GM08714 (cell line): ENCODE measurements around the gene TMEM53.
A peak's percentile ranks its signal among the peaks of the same experiment; 100 is the strongest.

Experiments
- H3K4me3 ChIP-seq: fragments of 200-500 bp; sonication (Bioruptor generic); 2 replicates; pipeline ENCODE4 v1.5.1; 2014; ENCODE audit warnings: mild to moderate bottlenecking, low read length, inconsistent platforms
- ZNF274 ChIP-seq: IDR thresholded peaks from 2 replicates; pipeline ENCODE4 v1.6.1; 2012; ENCODE audit warnings: mild to moderate bottlenecking, low read depth, low read length

TMEM53 gene

DNA sequence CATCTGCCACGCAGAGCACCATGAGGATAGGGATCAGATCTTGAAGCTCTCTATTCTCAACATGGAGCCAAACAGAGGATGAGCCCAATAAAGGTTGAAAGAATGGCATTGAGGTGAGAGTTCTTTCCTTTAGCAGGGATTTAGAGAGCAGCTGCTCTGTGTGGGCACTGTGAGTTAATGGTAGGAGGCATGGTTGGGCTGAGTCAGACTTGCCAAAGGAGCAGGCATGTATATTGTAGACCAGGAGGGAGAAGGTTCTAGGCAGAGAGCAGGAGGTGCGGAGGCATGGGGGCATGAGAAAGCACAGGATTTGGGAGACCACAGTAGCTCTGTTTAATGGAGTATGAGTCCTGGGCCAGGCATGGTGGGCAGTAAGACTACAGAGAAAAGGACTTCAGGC lies 32.0 kb downstream of the TMEM53 start:
- TF ChIP-seq ZNF274, result no peak
- H3K4me3 ChIP-seq, result no peak overlapping the region

DNA sequence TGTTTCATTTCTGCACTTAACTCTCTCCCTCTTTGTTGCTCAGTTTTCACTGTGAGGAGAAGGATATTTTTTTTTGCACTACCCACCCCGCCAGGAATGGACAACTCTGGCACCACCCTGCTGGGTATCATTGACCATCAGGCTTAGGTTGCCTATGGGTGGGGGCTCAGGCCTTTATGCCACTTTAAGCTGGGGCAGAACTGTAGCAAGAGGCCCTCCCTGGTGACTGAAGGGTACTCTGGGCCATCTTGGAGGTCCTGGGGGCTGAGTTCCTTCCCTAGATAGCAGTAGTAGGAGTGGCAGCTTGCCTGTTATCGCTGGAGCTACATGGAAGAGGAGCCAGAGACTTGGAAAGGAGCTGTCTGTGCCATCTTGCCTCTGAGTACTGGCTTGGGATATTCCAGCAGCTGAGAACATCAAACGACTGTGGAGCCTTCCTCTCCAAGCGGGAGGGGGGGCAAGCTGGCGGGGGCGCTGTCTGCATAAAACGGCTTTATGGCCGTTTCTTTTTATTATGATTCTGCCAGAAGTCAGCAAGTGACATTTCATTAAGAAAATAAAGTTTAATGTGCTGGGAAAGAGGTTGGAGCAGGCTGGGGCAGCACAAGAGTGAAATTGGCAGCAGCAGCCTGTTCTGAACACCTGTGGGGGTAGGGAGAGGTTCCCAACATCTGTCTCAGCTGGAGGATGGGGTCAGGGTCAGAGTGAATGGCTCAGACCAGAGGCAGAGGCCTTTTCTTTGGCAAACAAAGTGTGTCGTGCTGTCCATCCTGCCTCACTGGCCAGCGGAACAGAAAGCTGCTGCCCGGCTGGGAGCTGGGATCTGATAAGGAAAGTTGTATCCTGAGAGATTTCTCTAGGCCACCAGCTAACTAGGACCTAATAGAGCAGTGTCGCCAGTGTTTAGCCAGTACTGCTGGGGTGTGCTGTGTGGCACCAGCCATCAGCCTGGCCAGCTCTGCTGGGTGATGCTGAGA lies 32.9 kb downstream of the TMEM53 start:
- TF ChIP-seq ZNF274, result no peak
- no peak overlapping the region for H3K4me3 ChIP-seq

DNA sequence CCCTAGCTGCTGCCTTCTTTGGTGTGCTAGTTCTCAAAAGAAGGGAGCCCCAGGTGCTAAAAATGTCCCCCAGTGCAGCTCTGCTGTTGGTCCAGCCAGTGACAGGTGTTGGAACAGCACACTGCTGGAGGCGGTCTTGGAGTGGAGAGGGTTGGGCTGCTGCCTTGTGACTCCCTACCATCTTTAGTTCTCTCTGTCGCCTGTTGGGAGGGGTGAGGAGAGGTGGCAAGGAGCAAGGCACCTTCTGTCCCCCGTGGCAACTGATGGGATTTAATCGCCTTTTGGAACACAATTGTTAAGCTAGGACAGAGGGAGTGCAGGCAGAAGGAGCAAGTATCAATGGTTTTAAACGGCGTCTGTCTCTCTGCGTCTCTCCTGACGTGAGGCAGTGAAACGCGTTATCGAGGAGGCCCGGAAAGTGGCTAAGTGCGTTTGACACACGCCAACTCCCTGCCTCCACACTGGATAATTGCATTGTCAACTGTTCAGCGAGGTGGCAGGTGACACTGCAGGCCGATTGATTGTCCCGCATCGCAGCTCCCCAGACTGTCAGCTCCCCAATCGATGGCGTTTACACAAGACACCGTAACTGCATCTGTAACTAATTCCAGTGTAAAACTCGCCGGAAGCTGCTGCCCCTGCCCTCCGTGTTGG lies 34.0 kb downstream of the TMEM53 start:
- TF ChIP-seq ZNF274, result no peak
- H3K4me3 ChIP-seq, result no peak overlapping the region

DNA sequence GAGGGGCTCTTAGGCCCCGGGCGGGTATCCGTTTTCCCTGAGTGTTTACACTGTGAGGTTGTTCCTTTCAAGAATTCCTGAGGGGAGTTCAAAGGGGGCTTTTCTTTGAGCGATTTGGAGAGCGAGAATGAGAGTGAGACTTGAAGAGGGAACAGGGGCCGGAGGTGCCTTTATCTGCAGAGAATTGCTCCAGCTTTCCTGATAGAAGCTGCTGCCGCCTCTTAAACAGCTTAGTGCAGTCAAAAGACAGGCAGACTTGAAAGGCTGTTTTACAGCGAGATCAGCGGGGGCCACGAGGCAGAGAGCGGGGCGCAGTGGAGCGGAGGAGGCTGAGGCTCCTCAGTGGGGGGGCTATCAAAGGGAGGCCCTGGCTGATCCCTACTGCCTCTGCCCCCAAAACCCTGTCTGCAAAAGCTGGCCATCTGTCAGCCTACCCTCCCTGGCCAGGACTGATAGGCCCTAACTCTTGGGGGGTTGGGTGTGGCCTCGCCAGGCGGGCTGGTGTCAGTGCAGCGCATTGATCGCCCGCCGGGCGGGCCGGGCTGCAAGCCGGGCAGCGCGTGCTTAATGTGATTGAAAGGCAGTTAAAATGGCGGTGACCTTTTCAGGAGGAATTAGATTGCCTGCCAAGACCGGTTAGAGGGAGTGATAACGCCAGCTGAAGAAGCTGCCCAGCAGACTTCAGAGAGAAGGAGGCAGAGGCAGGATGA lies 36.4 kb downstream of the TMEM53 start:
- no peak for TF ChIP-seq ZNF274

DNA sequence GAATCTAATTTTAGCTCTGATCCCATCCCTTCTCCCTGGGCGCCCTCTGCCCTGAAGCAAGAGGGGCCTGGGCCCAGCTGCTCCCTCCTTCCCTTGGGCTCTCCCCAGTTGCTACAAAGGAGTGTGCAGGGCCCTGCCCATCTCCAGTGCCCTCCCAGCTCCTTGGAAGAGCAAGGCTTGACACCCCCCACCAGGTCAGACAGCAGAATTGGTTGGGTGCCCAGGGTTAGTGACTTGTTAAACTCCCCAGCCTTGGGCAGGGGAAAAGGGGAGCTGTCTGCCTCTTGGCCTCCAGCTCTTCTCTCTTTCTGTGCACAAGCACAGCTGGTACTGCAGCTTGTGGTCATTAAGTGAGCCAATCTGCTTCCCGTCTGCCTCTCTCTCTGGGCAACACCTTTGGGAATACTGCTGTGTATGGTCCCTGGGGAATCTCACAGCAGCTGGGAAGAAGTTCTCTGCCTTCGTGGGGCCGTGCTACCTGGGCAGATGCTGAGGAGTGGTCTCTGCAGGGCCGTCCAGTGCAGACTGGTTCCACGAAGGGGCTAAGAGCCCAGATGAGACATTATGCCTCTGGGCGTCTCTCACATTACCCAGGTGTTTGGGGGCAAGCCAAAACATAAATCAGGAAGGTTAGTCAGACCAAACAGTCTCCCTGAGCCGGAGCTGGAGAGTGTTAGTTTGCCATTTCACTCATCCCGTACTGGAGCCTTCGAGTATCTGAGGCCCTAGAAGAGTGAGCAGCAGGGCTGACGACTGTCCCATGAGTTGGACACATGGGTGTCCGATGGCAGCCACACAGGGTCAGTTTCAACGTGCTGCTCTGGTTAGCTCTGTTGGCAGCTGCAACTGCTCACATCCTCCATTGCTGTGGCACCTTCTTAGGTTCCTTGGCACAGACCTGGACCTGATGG lies 37.3 kb downstream of the TMEM53 start:
- no peak for TF ChIP-seq ZNF274
- no peak overlapping the region for H3K4me3 ChIP-seq

More for the DNA sequence above, 36.4 kb downstream of the TMEM53 start:
- no peak overlapping the region for H3K4me3 ChIP-seq

DNA sequence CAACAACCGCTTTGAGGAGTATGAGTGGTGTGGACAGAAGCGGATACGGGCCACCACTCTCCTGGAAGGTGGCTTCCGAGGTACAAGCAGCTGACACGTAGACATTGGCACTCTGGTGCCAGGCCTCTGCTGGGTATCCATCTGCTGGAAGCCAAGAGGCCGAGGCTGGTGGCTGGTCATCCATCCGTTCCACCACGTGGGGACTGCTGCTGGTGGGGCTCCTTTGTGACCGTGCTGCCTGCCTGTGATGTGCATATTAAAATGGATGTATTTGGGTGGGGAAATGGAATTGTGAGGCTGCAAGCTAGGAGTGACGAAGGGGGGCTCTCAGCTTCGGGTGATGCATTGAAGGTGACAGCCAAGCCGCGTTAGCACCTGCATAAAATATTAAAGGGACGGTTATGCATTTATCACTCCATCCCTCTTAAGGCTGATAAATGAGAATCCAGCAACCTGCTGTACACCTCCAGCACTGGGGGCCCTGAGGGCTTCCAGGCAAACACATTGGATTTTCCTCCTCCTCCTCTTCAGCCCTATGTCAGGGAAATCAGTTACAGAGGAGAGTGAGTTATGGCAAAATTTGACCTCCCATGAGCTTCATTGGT lies 38.1 kb downstream of the TMEM53 start:
- no peak overlapping the region for H3K4me3 ChIP-seq
- TF ChIP-seq ZNF274, result no peak

DNA sequence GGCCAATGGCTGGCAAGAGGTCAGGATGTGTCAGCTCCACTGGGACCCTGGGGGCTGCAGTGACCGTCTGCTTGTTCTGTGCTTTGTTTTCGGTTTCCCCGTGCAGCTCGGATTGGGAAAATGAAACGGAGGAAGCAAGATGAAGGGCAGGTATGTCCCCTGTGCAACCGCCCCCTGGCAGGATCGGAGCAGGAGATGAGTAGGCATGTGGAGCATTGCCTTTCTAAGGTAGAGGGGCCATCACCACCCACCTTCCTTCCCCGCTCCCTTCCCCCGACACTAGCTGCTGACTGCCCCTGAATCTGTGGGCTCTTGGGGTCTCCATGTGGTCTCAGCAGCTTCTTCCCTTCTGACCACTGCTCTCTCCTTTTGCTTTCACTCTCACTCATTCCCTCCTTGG lies 38.8 kb downstream of the TMEM53 start:
- no peak for TF ChIP-seq ZNF274
- H3K4me3 ChIP-seq, result no peak overlapping the region

DNA sequence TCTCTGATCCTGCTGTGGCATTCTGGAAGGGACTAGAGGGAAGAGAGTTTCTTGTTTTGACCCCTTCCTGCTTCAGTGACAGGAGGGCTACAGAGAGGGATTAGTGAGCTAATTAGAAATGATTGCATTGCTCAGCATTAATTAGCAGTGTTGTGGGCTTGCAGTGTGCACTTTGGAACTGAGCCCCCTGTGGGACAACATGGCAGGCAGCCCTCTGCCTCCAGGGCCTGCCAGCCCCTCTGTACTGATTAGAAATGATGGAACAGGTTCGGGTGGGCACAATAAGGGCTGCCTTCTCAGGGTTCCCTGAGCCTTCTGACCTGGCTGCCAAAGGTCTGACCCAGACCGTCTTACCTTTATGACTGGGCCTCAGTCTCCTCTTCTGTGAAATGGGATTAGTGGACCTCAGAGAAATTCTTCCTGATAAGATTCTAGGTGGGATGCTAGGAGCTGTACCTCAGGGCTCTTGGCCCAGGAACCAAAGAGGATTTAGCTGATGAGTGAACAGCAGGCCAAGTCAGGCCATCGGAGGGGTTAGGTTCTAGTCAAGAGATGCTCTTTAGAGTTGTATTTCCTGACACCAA lies 39.6 kb downstream of the TMEM53 start:
- no peak overlapping the region for H3K4me3 ChIP-seq
- TF ChIP-seq ZNF274, result no peak

DNA sequence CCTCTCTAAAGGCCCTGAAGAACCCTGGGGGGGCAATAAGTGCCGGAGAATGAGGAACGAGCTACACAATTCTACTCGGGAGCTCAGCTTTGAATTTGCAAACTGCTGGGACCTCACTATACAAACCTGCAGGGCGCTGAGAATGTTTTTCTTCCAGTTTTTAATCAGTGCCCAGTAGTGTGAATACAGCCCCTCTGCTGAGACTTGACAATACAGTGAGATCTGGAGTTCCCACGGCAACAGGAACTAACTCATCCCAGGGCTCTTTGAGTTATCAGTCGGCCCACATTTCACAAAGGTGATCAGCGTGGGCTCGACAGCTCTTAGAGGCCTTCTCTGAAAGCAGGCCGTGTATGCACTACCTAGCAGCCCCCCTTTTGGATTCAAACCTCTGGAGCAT lies 41.7 kb downstream of the TMEM53 start:
- H3K4me3 ChIP-seq, result peak overlapping the region; percentile 68; the same call in 1 of the 2 replicates
- no peak for TF ChIP-seq ZNF274

DNA sequence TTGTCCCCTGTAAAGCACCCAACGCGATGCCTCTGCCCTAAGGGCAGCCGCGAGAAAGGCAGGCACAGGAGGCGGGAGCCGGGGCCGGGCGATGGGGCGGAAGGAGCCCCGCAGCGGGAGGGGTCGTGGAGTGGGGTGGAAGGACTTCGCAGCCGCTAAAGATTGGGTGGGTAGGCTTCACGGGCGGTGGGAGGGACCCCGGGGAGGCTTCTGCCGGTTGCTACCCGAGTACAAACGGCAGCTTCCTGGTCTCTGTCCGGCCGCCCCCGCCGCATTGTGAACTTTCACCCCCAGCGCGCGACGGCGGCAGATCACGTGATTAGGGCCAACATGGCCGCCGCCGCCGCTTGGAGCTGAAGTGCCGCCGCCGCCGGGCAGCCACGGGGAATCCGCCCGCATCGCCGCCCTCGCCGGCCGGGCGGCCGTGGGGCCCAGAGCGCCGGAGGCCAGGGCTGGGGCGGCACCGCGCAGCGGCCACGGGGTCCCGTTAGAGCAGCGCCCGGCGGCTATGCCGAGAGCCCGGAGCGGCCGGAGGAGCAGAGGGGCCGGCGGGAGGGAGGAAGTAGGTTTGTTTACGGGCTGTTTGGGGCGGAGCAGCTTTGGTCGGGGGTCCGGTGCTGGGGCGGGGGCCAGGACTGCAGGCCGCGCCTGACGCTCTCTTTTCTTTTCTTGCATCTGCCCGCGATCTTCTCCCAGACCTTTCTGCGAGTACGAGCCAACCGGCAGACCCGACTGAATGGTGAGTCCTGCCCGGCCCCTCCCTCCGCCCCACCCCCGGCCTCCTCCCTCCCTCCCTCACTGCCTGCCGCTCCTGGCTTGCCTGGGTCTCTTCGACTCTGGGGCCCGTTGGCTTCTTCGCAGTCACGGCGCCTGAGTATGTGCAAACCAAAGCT lies 42.4 kb downstream of the TMEM53 start:
- TF ChIP-seq ZNF274, result no peak
- peak overlapping the region; percentile 68; the same call in 1 of the 2 replicates for H3K4me3 ChIP-seq

DNA sequence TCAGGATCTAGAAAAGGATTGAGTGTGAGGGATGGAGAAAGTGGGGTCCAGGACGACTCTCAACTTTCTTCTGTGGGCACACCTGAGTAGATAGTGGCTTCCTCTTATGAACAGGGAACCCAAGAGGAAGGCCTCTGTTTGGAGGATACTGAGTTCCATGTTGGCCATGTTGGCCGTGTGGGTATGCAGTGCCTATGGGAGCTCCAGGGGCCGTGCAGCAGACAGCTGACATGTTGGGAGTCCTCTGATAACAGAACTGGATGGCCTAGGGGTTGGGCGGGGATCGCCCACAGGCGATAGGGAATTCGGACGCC lies 43.0 kb downstream of the TMEM53 start:
- no peak for TF ChIP-seq ZNF274
- H3K4me3 ChIP-seq, result peak overlapping the region; percentile 68; the same call in 1 of the 2 replicates

DNA sequence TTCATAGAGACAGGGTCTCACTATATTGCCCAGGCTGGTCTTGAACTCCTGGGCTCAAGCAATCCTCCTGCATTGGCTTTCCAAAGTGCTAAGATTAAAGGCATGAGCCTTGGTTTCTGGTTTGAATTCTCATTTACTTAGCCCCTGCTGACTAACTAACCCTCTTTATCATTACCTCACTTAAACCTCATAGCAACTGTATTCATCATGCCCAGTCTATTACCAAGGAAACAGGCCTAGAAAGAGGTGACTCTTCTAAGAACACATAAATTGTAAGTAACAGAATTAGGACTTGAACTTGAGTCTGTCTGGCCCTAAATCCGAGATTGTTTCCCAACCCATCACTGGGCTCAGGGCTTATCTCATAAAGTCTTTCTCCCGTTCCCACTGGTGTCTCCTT lies 44.2 kb downstream of the TMEM53 start:
- no peak overlapping the region for H3K4me3 ChIP-seq
- TF ChIP-seq ZNF274, result no peak
